ENCODE measurements around the gene AATK. TPM values are rescaled to one million over a fixed set of nuclear protein-coding genes. Genes with fewer than 3 reads are reported as not detected.

Gene AATK
- total and polyA plus RNA-seq, 10 of the 15 experiments (the other 5 are each of a cell fraction or from before 2014, with no cell fraction given): 0.04 TPM; not detected in 9

DNA sequence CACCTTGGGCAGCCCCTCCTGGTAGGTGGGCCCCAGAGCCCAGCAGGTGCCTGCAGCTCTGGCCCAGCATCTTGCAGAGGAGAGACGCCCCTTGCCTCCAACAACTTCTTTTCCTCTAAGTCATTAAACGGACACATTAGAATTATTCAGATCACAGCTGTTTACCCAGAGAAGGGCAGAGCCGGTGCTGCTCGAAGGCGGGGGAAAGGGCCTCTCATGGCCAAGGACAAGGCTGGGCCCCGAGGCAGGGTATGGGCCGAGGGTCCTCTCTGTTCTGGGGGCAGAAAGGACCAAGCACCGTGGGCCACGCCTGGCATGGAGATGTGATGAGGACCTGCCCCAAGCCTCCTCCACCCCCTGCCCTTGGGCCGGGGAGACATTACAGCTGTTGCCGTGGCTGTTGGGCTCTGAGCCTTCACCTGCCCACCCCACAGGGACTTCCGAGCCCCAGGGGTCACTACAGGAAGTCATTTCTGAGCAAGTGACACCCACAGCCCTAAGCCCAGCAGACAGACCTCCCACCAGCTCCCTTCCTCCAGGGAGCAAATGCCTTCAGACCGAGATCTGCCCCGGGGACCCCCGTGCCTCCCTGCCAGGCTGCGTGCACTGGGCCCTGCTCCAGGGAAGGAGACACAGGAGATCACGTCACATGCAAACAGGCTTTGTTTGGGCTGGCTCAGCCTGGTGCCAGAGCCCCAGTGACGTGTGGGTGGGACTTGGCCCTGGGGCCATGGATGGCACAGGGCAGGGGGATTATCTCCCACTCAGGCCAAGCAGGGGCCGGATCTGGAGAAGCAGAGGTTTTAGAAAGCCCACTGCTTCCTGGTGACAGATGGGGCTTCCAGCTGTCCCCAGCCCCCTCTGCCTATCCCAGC is 1.4 kb downstream of the AATK start:
- ATAC-seq: no peak
- TF ChIP-seq NFYB (IDR thresholded peaks at IDR 0.05; ENCODE audit: insufficient read depth, low read depth, low read length): no peak
- no peak for TF ChIP-seq JUND (IDR thresholded peaks at IDR 0.05; ENCODE audit: low read depth, low read length)
- TF ChIP-seq, protein P1, sequence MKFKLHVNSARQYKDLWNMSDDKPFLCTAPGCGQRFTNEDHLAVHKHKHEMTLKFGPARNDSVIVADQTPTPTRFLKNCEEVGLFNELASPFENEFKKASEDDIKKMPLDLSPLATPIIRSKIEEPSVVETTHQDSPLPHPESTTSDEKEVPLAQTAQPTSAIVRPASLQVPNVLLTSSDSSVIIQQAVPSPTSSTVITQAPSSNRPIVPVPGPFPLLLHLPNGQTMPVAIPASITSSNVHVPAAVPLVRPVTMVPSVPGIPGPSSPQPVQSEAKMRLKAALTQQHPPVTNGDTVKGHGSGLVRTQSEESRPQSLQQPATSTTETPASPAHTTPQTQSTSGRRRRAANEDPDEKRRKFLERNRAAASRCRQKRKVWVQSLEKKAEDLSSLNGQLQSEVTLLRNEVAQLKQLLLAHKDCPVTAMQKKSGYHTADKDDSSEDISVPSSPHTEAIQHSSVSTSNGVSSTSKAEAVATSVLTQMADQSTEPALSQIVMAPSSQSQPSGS (IDR thresholded peaks at IDR 0.05; ENCODE audit: low read length): no peak
- TF ChIP-seq TCF3 (IDR thresholded peaks at IDR 0.05; ENCODE audit: borderline replicate concordance, insufficient read depth, low read depth, low read length): no peak
- TF ChIP-seq SREBF1 (IDR thresholded peaks at IDR 0.05; ENCODE audit: low read length): no peak
- no peak for TF ChIP-seq ZNF24 (IDR thresholded peaks at IDR 0.05)
- no peak for TF ChIP-seq FOS (IDR thresholded peaks at IDR 0.05; ENCODE audit: borderline replicate concordance, extremely low read depth, insufficient read length)
- TF ChIP-seq, protein P2, sequence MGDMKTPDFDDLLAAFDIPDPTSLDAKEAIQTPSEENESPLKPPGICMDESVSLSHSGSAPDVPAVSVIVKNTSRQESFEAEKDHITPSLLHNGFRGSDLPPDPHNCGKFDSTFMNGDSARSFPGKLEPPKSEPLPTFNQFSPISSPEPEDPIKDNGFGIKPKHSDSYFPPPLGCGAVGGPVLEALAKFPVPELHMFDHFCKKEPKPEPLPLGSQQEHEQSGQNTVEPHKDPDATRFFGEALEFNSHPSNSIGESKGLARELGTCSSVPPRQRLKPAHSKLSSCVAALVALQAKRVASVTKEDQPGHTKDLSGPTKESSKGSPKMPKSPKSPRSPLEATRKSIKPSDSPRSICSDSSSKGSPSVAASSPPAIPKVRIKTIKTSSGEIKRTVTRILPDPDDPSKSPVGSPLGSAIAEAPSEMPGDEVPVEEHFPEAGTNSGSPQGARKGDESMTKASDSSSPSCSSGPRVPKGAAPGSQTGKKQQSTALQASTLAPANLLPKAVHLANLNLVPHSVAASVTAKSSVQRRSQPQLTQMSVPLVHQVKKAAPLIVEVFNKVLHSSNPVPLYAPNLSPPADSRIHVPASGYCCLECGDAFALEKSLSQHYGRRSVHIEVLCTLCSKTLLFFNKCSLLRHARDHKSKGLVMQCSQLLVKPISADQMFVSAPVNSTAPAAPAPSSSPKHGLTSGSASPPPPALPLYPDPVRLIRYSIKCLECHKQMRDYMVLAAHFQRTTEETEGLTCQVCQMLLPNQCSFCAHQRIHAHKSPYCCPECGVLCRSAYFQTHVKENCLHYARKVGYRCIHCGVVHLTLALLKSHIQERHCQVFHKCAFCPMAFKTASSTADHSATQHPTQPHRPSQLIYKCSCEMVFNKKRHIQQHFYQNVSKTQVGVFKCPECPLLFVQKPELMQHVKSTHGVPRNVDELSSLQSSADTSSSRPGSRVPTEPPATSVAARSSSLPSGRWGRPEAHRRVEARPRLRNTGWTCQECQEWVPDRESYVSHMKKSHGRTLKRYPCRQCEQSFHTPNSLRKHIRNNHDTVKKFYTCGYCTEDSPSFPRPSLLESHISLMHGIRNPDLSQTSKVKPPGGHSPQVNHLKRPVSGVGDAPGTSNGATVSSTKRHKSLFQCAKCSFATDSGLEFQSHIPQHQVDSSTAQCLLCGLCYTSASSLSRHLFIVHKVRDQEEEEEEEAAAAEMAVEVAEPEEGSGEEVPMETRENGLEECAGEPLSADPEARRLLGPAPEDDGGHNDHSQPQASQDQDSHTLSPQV (IDR thresholded peaks at IDR 0.05): no peak
- no peak for TF ChIP-seq TBL1XR1 (IDR thresholded peaks at IDR 0.05; ENCODE audit: low read depth, low read length)
- no peak for TF ChIP-seq E4F1 (IDR thresholded peaks at IDR 0.05; ENCODE audit: borderline replicate concordance, partially characterized antibody)
- TF ChIP-seq CEBPB (IDR thresholded peaks at IDR 0.05; ENCODE audit: borderline replicate concordance in 1 of 2, low read depth in 2 of 2, low read length in 2 of 2): no peak
- TF ChIP-seq ETV6 (conservative IDR thresholded peaks at IDR 0.05 in 1 of 2, IDR thresholded peaks at IDR 0.05 in 1 of 2; ENCODE audit: borderline replicate concordance in 1 of 2, low read depth in 1 of 2): no peak
- TF ChIP-seq TAF1 (IDR thresholded peaks at IDR 0.05; ENCODE audit: borderline replicate concordance, low read depth, low read length): no peak
- no peak for TF ChIP-seq MTA2 (IDR thresholded peaks at IDR 0.05; ENCODE audit: low read depth)
- no peak for TF ChIP-seq IRF4 (IDR thresholded peaks at IDR 0.05; ENCODE audit: low read depth, low read length)

More for the DNA sequence above, 1.4 kb downstream of the AATK start:
- FAIRE-seq: no peak
- BruUV-seq (replicated peaks): no TSS peak
- in situ Hi-C loops (cut with MboI): loop anchor here (5.0 kb wide), 1 partner anchor 53 kb away; no protein-coding TSS in a partner anchor
- Histone ChIP-seq H3K9me3 (replicated peaks; ENCODE audit: control insufficient read depth, insufficient read depth, low read length) (no peaks in the 10 kb centered on the region), H3K4me3 (no peak overlapping the region), H3K79me2 (ENCODE audit: control insufficient read depth, insufficient read depth, low read length) (no peaks in the 10 kb centered on the region), H2AFZ (ENCODE audit: control insufficient read depth, low read depth, low read length) (no peak overlapping the region), H3K4me1 (ENCODE audit: control insufficient read depth, insufficient read depth, low read length) (no peaks in the 10 kb centered on the region), H3K27me3 (replicated peaks in 1 of 2; ENCODE audit: control insufficient read depth in 2 of 2, insufficient read depth in 2 of 2, low read length in 1 of 2) (no peaks in the 10 kb centered on the region; a peak in 3 of 4 replicates), H3K9ac (ENCODE audit: control insufficient read depth, insufficient read depth, low read length) (no peak overlapping the region), H3K4me2 (ENCODE audit: control insufficient read depth, insufficient read depth) (no peak overlapping the region), H4K20me1 (ENCODE audit: control insufficient read depth, insufficient read depth) (no peaks in the 10 kb centered on the region), H3K27ac (ENCODE audit: control insufficient read depth, insufficient read depth) (no peak overlapping the region), H3K36me3 (ENCODE audit: control insufficient read depth in 2 of 2, insufficient read depth in 2 of 2, low read length in 1 of 2) (no peaks in the 10 kb centered on the region)
- DNase-seq (ENCODE audit: low read depth, low spot score): no peak
- POLR2A ChIA-PET: no interaction called here
- 7% methylated on average over 19 of the region's 19 CpGs for WGBS (ENCODE audit: insufficient coverage, insufficient replicate concordance, low lambda C conversion rate, missing lambda C conversion rate)
- RAD21 ChIA-PET (ENCODE audit: unreplicated experiment): no interaction called here
- SMC1A ChIA-PET (ENCODE audit: uncharacterized antibody, unreplicated experiment): no interaction called here
- intact Hi-C loops (cut with micrococcal nuclease; ENCODE audit: unreplicated experiment): no loop called here
- CTCF ChIA-PET: no interaction called here

All from GM12878 (cell line).